ENCODE data around the gene DBH. TPM values are rescaled to one million over a fixed set of nuclear protein-coding genes. Genes with fewer than 3 reads are reported as not detected.

DBH gene
- total RNA-seq, 2 experiments from 2014 or later, result not detected

DNA sequence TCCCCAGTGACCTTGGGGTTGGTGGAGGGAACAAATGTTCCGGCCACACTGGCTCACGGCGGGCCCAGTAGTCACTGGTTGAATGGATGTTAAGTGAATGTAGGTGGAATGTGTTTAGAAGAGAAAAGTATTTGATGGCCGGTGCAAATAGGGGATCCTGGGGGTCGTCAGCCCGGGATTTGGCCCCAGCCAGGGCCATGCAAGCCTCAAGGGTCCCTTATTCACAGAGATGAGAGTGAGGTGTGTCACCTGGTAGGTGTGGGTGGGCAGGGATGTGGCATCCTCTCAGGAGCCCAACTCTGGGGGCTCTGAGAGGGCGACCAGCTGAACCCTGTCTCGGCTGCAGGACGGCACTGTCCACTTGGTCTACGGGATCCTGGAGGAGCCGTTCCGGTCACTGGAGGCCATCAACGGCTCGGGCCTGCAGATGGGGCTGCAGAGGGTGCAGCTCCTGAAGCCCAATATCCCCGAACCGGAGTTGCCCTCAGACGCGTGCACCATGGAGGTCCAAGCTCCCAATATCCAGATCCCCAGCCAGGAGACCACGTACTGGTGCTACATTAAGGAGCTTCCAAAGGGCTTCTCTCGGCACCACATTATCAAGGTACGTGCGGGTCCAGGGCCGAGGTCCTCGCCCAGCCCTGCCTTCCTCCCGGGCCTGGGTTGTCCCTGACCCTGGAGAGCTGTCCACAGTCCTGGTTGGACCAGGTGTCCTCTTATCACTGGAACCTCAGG lies 5.9 kb downstream of the DBH start:
- DNase-seq, result no peak
- intact Hi-C loops (cut with micrococcal nuclease), result no loop called here
- no peaks in the 10 kb centered on the region for H3K9me3 Mint-ChIP-seq
- H3K27ac Mint-ChIP-seq, result no peak overlapping the region
- CTCF ChIA-PET, result no interaction called here
- POLR2A ChIA-PET, result no interaction called here
- H3K4me1 Mint-ChIP-seq (ENCODE audit: low read depth), result no peaks in the 10 kb centered on the region
- H3K27me3 Mint-ChIP-seq, result no peaks in the 10 kb centered on the region
- H3K36me3 Mint-ChIP-seq, result no peaks in the 10 kb centered on the region
- H3K4me3 Mint-ChIP-seq, result no peak overlapping the region

DNA sequence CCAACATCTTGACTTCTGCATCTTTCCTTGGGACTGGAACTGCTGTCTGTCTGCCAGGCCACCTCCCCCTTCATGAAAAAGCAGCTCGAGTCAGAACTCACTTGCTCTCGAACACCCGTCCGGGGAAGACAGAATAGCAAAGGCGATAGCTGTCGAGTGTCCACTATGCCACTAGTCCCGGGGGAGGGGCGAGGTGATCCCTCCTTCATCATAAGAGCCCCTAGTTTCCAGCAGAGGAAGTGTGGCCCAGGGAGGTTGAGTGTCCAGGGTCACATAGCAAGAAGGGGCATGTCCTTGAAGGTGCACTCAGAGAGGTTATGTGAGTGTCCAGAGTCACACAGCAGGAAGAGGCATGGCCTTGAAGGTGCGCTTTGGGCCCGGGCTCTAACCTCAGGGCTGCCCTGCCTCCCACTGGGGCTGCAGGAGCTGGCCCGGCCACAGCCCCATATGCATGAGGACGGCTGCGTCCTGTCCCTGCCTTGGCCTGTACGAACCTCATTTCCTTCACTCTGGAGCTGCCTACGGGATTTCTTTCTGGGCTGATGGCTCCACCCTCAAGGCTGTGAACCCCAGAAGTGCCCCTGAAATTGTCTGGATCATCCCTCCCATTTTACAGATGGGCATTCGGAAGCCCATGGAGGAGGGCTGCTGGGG lies 6.7 kb downstream of the DBH start:
- H3K27ac Mint-ChIP-seq, result no peak overlapping the region
- no peak overlapping the region for H3K4me3 Mint-ChIP-seq
- H3K27me3 Mint-ChIP-seq, result no peaks in the 10 kb centered on the region
- no peaks in the 10 kb centered on the region for H3K4me1 Mint-ChIP-seq (ENCODE audit: low read depth)
- POLR2A ChIA-PET, result no interaction called here
- CTCF ChIA-PET, result no interaction called here
- intact Hi-C loops (cut with micrococcal nuclease), result no loop called here
- no peaks in the 10 kb centered on the region for H3K9me3 Mint-ChIP-seq
- no peaks in the 10 kb centered on the region for H3K36me3 Mint-ChIP-seq
- DNase-seq, result no peak

DNA sequence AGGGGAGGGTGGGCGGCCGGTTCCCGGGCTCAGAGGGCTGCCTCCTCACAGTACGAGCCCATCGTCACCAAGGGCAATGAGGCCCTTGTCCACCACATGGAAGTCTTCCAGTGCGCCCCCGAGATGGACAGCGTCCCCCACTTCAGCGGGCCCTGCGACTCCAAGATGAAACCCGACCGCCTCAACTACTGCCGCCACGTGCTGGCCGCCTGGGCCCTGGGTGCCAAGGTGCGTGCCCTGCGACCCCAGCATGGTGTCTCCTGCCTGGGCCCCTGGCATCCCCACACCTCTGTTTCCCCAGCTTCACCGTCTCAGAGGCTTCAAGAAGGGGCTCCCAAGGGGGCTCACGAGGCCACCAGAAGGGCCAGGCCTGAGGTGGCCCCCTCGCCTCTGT lies 7.2 kb downstream of the DBH start:
- Mint-ChIP-seq H3K9me3 (no peaks in the 10 kb centered on the region), H3K36me3 (no peaks in the 10 kb centered on the region), H3K4me1 (ENCODE audit: low read depth) (no peaks in the 10 kb centered on the region), H3K27me3 (no peaks in the 10 kb centered on the region), H3K27ac (no peak overlapping the region), H3K4me3 (no peak overlapping the region)
- ChIA-PET CTCF (no interaction called here), POLR2A (no interaction called here)
- intact Hi-C loops (cut with micrococcal nuclease), result no loop called here
- DNase-seq, result no peak

DNA sequence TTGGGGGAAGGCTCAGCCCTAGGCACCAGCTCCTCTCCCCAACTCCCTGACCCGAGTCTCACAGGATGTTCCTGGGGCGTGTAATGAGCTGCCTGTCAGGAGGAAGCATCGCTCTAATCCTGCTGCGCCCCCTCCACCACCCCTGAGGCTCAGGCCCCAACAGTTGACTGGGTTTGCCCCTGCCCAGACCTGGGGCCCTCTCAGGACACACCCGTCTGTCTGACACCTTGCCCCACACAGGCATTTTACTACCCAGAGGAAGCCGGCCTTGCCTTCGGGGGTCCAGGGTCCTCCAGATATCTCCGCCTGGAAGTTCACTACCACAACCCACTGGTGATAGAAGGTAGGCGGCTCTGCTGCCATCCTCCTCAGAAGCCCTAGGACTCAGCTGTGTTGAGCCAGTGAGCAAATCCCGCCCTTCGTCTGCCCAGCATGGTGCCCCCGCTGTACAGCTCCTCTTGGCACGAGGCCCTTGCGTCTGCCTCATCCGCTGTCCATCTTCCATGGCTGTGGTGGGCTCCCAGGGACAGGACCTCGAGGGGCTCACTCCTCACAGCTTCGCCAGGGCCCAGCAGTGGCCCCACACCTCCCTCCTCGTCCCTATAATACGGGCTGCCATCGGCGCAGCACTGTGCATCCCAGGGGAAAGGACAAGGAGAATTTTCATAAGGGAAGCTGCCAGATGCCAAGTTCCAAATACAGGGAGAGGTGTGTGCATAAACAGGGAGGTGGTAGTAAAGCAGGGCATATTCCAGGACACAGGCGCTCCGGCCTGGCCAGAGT lies 8.0 kb downstream of the DBH start:
- Mint-ChIP-seq H3K27ac (no peak overlapping the region), H3K27me3 (no peaks in the 10 kb centered on the region), H3K4me3 (no peak overlapping the region), H3K9me3 (no peaks in the 10 kb centered on the region), H3K36me3 (no peaks in the 10 kb centered on the region), H3K4me1 (ENCODE audit: low read depth) (no peaks in the 10 kb centered on the region)
- POLR2A ChIA-PET, result no interaction called here
- intact Hi-C loops (cut with micrococcal nuclease), result no loop called here
- DNase-seq, result no peak
- CTCF ChIA-PET, result no interaction called here

DNA sequence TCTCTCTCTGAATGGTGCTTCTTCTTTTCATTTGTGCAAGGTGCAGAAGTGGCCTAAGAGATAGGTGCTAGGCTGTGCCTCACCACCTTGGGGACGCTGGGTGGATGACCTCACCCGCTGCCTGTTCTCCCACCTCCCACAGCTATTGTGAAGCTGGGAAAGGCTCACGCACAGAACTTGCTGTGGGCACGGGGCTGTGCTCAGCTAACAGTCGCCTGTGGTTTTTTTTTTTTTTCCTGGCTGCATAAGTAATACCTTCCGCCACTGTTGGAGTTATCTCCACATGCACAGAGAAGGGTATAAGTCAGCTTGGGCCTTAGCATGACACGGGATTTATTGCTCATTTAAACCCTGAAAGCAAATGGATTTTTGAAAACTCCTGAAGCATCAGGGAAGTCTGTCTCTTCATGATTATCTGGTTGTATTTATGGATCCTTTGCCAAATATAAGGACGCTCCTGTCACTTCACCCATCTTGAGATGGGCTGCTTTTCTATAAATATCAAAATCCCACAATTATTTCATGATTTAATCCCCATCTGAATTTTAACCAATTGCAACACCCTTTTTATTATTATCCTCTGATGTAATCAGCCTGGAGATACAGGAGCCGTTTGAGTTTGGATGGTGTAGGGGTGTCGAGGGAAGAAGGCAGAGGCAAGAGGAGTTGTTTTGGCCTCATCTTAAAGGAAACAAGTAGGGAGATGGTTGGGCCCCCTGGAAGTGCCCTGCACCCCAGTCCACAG lies 9.0 kb downstream of the DBH start:
- no peaks in the 10 kb centered on the region for H3K9me3 Mint-ChIP-seq
- no peaks in the 10 kb centered on the region for H3K27me3 Mint-ChIP-seq
- no peaks in the 10 kb centered on the region for H3K36me3 Mint-ChIP-seq
- no peaks in the 10 kb centered on the region for H3K4me1 Mint-ChIP-seq (ENCODE audit: low read depth)
- H3K4me3 Mint-ChIP-seq, result no peak overlapping the region
- POLR2A ChIA-PET, result no interaction called here
- CTCF ChIA-PET, result no interaction called here
- DNase-seq, result no peak
- intact Hi-C loops (cut with micrococcal nuclease), result no loop called here
- no peak overlapping the region for H3K27ac Mint-ChIP-seq

DNA sequence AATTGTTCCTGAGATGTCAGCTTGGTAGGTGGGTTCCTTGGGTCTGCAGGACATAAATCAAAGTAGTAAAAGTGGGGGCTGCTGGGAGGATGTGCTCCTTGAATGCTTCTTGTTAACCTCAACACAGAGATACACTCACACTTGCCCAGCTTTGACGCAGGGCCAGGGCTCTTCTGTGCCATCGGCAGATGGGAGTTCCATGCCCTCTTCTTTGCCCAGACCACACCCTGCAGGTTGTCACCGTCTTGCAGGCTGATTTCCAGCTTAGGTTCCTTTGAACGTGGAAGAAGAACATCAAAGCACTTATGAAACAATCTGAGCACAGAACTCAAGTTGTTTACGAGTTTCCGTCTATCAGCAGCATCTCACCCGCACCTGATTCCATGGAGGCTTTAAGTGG lies 11.0 kb downstream of the DBH start:
- DNase-seq, result no peak
- Mint-ChIP-seq H3K27me3 (peaks cover 2% of the 10 kb centered on the region), H3K4me1 (ENCODE audit: low read depth) (no peaks in the 10 kb centered on the region), H3K27ac (no peak overlapping the region), H3K4me3 (no peak overlapping the region), H3K9me3 (no peaks in the 10 kb centered on the region), H3K36me3 (no peaks in the 10 kb centered on the region)
- POLR2A ChIA-PET, result no interaction called here
- intact Hi-C loops (cut with micrococcal nuclease), result no loop called here
- CTCF ChIA-PET, result interaction anchor here (1.3 kb wide), 1 partner anchor 96 kb away, joined by 5 read pairs; no protein-coding TSS in a partner anchor

DNA sequence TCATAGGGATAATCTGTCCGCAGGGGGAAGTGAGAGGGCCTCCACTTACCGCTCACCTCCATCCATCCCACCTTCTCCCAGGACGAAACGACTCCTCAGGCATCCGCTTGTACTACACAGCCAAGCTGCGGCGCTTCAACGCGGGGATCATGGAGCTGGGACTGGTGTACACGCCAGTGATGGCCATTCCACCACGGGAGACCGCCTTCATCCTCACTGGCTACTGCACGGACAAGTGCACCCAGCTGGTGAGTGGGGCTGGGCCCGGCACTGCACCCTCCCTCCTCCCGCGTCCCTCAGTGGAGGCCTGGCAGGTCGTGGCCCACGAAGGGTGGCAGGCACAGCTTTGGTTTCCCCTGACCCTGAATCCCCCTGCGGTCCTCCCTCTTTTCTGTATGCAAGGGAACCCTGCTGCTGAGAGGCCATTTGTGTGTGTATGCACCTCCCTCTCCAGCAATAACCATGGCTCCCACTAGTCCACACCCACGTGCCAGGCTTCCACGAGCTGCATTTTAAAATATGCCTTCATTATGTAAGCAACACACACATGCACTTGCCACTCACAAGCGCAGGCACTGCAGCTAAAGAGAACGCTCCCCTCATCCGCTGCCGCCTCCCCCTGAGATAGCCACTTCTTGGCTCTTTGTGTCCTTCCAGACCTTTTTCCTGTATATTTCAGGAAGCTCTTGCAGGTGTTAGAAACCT lies 11.8 kb downstream of the DBH start:
- Mint-ChIP-seq H3K27ac (no peak overlapping the region), H3K9me3 (no peaks in the 10 kb centered on the region), H3K27me3 (peaks cover 9% of the 10 kb centered on the region), H3K4me1 (ENCODE audit: low read depth) (no peaks in the 10 kb centered on the region), H3K4me3 (no peak overlapping the region), H3K36me3 (no peaks in the 10 kb centered on the region)
- DNase-seq, result no peak
- intact Hi-C loops (cut with micrococcal nuclease), result no loop called here
- POLR2A ChIA-PET, result no interaction called here
- CTCF ChIA-PET, result no interaction called here

DNA sequence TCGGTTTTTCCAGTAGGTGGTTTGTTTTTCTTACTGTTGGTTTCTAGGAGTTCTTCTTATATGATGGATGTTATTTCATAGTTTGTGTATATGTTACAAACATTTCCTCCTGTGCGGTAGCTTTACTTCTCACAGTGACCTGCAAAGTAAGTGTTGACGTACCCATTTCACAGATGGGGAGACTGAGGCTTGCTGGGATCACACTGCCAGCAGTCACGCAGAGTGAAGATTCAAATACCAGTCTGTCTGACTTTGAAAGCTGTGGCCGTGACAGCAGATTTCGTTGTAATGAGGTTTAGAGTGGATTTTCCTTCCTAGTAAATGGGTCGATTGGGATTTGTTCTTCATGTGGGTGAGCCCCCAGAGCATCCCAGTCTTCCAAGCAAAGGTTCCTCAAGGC lies 13.0 kb downstream of the DBH start:
- Mint-ChIP-seq H3K4me3 (no peak overlapping the region), H3K4me1 (ENCODE audit: low read depth) (no peaks in the 10 kb centered on the region), H3K9me3 (no peaks in the 10 kb centered on the region), H3K27me3 (peaks cover 17% of the 10 kb centered on the region), H3K36me3 (no peaks in the 10 kb centered on the region), H3K27ac (no peak overlapping the region)
- ChIA-PET CTCF (no interaction called here), POLR2A (no interaction called here)
- intact Hi-C loops (cut with micrococcal nuclease), result no loop called here
- no peak for DNase-seq

DNA sequence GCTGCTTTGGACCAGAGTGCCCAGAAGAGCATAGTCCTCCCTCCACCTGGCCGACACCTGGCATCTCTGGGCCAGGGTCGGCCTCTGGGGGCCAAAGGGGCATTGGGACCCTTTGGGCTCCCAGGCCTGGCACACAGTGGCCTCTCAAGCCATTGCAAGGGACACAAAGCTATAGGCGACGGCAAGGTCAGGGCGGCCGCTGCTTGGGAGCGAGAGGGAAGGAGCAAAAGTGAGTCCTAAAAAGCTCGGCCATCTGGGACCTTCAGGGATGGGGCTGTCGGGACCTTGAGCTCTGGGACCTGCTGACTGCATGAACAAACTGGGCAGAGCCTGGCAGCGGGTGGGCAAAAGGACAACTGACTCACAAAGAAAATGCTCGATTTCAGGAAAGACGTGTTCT lies 13.9 kb downstream of the DBH start:
- intact Hi-C loops (cut with micrococcal nuclease), result no loop called here
- POLR2A ChIA-PET, result no interaction called here
- no peak for DNase-seq

DNA sequence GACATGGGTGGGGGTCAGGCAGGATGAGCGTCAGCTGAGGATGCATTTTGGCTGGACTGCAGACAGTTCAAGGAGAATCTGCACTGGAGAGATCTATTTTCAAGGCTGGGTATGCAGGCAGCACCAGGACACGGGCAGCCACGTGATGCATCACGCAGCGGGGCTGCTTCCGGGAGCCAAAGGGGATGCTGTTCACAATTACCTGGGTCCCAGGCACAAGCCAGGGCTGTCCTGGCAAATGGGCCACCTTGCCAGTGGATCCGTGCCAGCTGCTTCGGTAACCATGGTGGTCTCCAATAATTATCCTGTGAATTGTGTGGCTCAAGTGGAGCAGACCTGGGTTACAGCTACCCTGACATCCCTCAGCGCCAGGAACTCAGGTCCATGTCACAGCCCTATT lies 17.5 kb downstream of the DBH start:
- intact Hi-C loops (cut with micrococcal nuclease), result no loop called here
- ChIA-PET CTCF (interaction anchor here (1.4 kb wide), 1 partner anchor 64 kb away, joined by 5 read pairs; no protein-coding TSS in a partner anchor), POLR2A (no interaction called here)
- Mint-ChIP-seq H3K27ac (no peak overlapping the region), H3K9me3 (no peaks in the 10 kb centered on the region), H3K4me3 (no peak overlapping the region), H3K4me1 (ENCODE audit: low read depth) (peaks cover 20% of the 10 kb centered on the region), H3K36me3 (no peaks in the 10 kb centered on the region), H3K27me3 (peaks cover 50% of the 10 kb centered on the region)
- no peak for DNase-seq

More for the DNA sequence above, 13.9 kb downstream of the DBH start:
- no peak overlapping the region for H3K4me3 Mint-ChIP-seq
- H3K9me3 Mint-ChIP-seq, result no peaks in the 10 kb centered on the region
- H3K4me1 Mint-ChIP-seq (ENCODE audit: low read depth), result no peaks in the 10 kb centered on the region
- CTCF ChIA-PET, result no interaction called here
- H3K36me3 Mint-ChIP-seq, result no peaks in the 10 kb centered on the region
- H3K27me3 Mint-ChIP-seq, result peaks cover 23% of the 10 kb centered on the region
- H3K27ac Mint-ChIP-seq, result no peak overlapping the region

DNA sequence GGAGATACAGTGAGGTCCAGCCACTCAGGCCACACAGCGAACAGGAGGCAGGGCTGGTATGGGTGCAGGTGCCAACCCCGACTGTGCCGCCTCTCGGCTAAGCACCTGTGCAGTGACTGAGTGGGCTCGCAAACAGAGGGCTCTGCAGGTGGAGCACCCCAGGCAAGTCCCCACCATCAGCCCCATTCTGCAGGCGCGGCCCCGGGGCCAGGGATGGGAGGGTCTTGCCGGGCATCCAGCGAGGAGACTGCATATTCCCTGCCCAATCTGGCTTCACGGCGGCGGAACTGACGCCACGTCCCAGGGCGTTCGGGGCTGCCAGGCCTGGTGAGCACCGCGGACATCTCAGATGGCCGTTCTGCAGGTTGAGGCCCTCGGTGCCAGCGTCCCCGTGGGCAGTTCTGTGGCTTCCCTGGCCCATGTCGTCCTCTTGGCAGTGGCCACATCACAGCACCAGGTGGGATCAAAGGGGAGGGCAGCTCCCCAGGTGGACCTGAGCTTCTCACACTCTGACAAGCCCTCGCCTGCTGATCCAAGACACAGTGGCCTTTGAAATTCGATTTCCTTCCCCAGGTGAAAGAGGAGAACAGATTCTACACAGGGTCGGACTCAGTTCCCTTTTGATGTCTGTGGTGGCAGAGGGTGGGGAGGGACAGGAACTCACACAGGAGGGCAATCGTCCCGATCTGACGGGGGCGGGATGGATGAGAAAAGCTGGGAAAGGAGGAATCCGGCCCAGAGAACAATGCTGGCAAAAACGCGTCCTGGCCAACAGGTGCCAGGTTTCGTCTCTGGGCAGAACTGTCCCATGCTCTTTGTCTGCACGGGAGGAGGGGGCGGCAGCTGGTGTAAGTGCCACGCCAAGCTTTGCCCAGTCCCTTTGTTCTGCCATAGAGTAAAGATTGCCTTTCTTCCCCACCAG lies 18.8 kb downstream of the DBH start:
- Mint-ChIP-seq H3K27me3 (peaks cover 57% of the 10 kb centered on the region), H3K9me3 (no peaks in the 10 kb centered on the region), H3K36me3 (no peaks in the 10 kb centered on the region), H3K27ac (no peak overlapping the region), H3K4me3 (no peak overlapping the region), H3K4me1 (ENCODE audit: low read depth) (peaks cover 26% of the 10 kb centered on the region)
- ChIA-PET POLR2A (no interaction called here), CTCF (interaction anchor here (1.4 to 1.5 kb wide), 2 partner anchors 65 to 88 kb away, joined by 5 to 6 read pairs; no protein-coding TSS in a partner anchor)
- no peak for DNase-seq
- intact Hi-C loops (cut with micrococcal nuclease), result loop anchor here (5.0 kb wide), 1 partner anchor 47 kb away; no protein-coding TSS in a partner anchor

Data from activated CD4-positive, alpha-beta memory T cell treated with anti-CD3 and anti-CD28 coated beads for 36 hours (primary cell).